Natural killer cell (primary cell): ENCODE data around the gene ZNF618. TPM values are rescaled to one million over a fixed set of nuclear protein-coding genes. Genes with fewer than 3 reads are reported as not detected.

Source experiments
- ATAC-seq, 3 donors: fragments of 150-1000 bp in 2 of 3; fragments of 200-7000 bp in 1 of 3; cut with Tn5 transposase; 1 replicate in 1 of 3; 2 replicates in 2 of 3; pipeline ENCODE4 v1.10.0; 2021; ENCODE audit warnings: mild to moderate bottlenecking in 2 of 3, moderate library complexity in 2 of 3
- DNase-seq, 2 donors: peaks; one replicate each; pipeline versions ENCODE4 v3.0.0 to v3.0.0-alpha.2; 2013 to 2021; ENCODE audit warnings: mixed read lengths in 1 of 2
- H3K27ac ChIP-seq: one replicate; pipeline ENCODE4 v1.5.1; 2013; ENCODE audit warnings: mild to moderate bottlenecking, low read length
- H3K27me3 ChIP-seq: one replicate; pipeline ENCODE4 v1.6.1; 2013; ENCODE audit warnings: low read length; ENCODE audit not compliant: control insufficient read depth, insufficient read depth
- H3K36me3 ChIP-seq: one replicate; pipeline ENCODE4 v1.6.1; 2013; ENCODE audit warnings: low read length; ENCODE audit not compliant: control insufficient read depth, insufficient read depth
- H3K4me1 ChIP-seq: one replicate; pipeline ENCODE4 v1.6.1; 2013; ENCODE audit warnings: low read length; ENCODE audit not compliant: control insufficient read depth, insufficient read depth
- H3K4me3 ChIP-seq: one replicate; pipeline ENCODE4 v1.5.1; 2013; ENCODE audit warnings: low read length
- H3K9me3 ChIP-seq: one replicate; pipeline ENCODE4 v1.6.1; 2013; ENCODE audit warnings: low read length; ENCODE audit not compliant: control insufficient read depth, insufficient read depth
- H3K27ac Mint-ChIP-seq, 2 donors: one replicate each; pipeline ENCODE4 v1.8.0; 2022; ENCODE audit warnings: mild to moderate bottlenecking in 2 of 2, mixed read lengths in 2 of 2, moderate library complexity in 1 of 2
- H3K27me3 Mint-ChIP-seq, 2 donors: one replicate each; pipeline ENCODE4 v1.8.0; 2022; ENCODE audit warnings: low read depth in 2 of 2, mixed read lengths in 2 of 2
- H3K36me3 Mint-ChIP-seq: one replicate; pipeline ENCODE4 v1.8.0; 2022; ENCODE audit warnings: mixed read lengths
- H3K4me1 Mint-ChIP-seq, 2 donors: one replicate each; pipeline ENCODE4 v1.8.0; 2022; ENCODE audit warnings: mixed read lengths in 2 of 2
- H3K4me3 Mint-ChIP-seq: one replicate; pipeline ENCODE4 v1.8.0; 2022; ENCODE audit warnings: mild to moderate bottlenecking, moderate library complexity, mixed read lengths
- H3K9me3 Mint-ChIP-seq, 2 donors: one replicate each; pipeline ENCODE4 v1.8.0; 2022; ENCODE audit warnings: mixed read lengths in 2 of 2
- WGBS: methylation state at CpG from one replicate; pipeline ENCODE4 v1.1.7; 2013; ENCODE audit warnings: missing lambda C conversion rate; ENCODE audit not compliant: insufficient coverage; 5-methylcytosine and 5-hydroxymethylcytosine counted together
- intact Hi-C: fragments of 100-400 bp; cut with micrococcal nuclease; formaldehyde crosslinking; loops from one replicate; pipeline ENCODE4 v1.14.2; 2022
- total RNA-seq, 4 donors: library from RNA; stranded (reverse); fragments of 120-200 nt in 1 of 4; gene quantifications; one replicate each; pipeline versions ENCODE4 v1.2.3 to v1.2.4, GENCODE V29; 2013 to 2022
- TF ChIP-seq, protein P1 (sequence below): fragments of 200-600 bp; IDR thresholded peaks from one replicate; pipeline ENCODE4 v1.8.0; 2022; ENCODE audit warnings: antibody characterized with exemption

ZNF618 gene
- total RNA-seq, 3 donors from 2014 or later (not counting 1 experiment from before 2014, with no cell fraction given), result 9.2 to 10.7 (median 10.0) TPM

DNA sequence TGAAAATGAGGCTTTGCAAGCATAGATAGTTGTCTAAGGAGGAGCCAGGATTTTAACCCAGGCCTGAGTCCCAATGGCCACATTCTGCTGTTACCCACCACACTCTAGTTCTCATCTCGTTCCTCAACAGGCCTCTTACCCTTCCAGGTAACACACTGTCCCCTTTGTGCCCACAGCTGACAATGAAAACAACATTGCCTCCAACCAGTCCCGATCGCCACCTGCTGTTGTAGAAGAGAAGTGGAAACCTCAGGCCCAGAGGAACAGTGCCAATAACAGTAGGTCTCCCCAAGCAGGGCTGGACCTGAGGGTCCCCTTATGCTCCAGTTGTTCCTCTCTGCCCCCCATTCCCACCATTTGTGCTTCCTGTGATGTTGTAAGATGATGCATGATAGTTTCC lies 171.6 kb downstream of the ZNF618 start:
- no peak overlapping the region for H3K27ac Mint-ChIP-seq
- no peaks in the 10 kb centered on the region for H3K4me1 Mint-ChIP-seq
- H3K36me3 Mint-ChIP-seq, result no peaks in the 10 kb centered on the region
- no peak overlapping the region for H3K4me3 ChIP-seq
- H3K27ac ChIP-seq, result no peak overlapping the region
- 88% methylated on average over 3 of the region's 3 CpGs for WGBS
- peaks cover 6% of the 10 kb centered on the region for H3K36me3 ChIP-seq
- H3K27me3 Mint-ChIP-seq, result no peaks in the 10 kb centered on the region
- no peaks in the 10 kb centered on the region for H3K9me3 ChIP-seq
- H3K4me1 ChIP-seq, result no peaks in the 10 kb centered on the region
- no peak for DNase-seq
- no peak for ATAC-seq
- no peaks in the 10 kb centered on the region for H3K9me3 Mint-ChIP-seq
- TF ChIP-seq, protein P1, sequence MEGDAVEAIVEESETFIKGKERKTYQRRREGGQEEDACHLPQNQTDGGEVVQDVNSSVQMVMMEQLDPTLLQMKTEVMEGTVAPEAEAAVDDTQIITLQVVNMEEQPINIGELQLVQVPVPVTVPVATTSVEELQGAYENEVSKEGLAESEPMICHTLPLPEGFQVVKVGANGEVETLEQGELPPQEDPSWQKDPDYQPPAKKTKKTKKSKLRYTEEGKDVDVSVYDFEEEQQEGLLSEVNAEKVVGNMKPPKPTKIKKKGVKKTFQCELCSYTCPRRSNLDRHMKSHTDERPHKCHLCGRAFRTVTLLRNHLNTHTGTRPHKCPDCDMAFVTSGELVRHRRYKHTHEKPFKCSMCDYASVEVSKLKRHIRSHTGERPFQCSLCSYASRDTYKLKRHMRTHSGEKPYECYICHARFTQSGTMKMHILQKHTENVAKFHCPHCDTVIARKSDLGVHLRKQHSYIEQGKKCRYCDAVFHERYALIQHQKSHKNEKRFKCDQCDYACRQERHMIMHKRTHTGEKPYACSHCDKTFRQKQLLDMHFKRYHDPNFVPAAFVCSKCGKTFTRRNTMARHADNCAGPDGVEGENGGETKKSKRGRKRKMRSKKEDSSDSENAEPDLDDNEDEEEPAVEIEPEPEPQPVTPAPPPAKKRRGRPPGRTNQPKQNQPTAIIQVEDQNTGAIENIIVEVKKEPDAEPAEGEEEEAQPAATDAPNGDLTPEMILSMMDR, result no peak
- H3K27me3 ChIP-seq, result no peaks in the 10 kb centered on the region
- no peak overlapping the region for H3K4me3 Mint-ChIP-seq
- intact Hi-C loops, result no loop called here

DNA sequence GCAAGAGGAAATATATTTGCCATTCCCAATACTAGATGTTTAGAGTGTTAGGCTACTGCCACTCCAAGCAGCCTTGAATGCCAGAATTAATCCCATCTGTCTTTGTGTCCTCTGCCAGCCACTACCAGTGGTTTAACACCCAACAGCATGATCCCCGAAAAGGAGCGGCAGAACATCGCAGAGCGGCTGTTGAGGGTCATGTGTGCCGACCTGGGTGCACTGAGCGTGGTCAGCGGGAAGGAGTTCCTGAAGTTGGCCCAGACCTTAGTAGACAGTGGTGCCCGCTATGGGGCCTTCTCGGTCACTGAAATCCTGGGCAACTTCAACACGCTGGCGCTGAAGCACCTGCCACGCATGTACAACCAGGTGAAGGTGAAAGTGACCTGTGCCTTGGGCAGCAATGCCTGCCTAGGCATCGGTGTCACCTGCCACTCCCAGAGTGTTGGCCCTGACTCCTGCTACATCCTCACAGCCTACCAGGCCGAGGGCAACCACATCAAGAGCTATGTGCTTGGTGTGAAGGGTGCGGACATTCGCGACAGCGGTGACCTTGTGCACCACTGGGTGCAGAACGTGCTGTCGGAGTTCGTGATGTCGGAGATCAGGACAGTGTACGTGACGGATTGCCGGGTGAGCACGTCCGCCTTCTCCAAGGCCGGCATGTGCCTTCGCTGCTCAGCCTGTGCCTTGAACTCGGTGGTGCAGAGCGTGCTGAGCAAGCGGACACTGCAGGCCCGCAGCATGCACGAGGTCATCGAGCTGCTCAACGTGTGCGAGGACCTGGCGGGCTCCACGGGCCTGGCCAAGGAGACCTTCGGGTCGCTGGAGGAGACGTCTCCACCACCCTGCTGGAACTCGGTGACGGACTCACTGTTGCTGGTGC lies 172.7 kb downstream of the ZNF618 start:
- Histone ChIP-seq H3K4me3 (no peak overlapping the region), H3K27me3 (no peaks in the 10 kb centered on the region), H3K9me3 (no peaks in the 10 kb centered on the region), H3K36me3 (peaks cover 6% of the 10 kb centered on the region), H3K4me1 (no peaks in the 10 kb centered on the region), H3K27ac (no peak overlapping the region)
- no peak overlapping the region for H3K27ac Mint-ChIP-seq
- no peaks in the 10 kb centered on the region for H3K36me3 Mint-ChIP-seq
- H3K27me3 Mint-ChIP-seq, result no peaks in the 10 kb centered on the region
- TF ChIP-seq, protein P1, result no peak
- H3K4me3 Mint-ChIP-seq, result no peak overlapping the region
- WGBS, result 95% methylated on average over 44 of the region's 44 CpGs
- ATAC-seq (no peak), DNase-seq (no peak)
- H3K9me3 Mint-ChIP-seq, result no peaks in the 10 kb centered on the region
- intact Hi-C loops, result no loop called here
- no peaks in the 10 kb centered on the region for H3K4me1 Mint-ChIP-seq

DNA sequence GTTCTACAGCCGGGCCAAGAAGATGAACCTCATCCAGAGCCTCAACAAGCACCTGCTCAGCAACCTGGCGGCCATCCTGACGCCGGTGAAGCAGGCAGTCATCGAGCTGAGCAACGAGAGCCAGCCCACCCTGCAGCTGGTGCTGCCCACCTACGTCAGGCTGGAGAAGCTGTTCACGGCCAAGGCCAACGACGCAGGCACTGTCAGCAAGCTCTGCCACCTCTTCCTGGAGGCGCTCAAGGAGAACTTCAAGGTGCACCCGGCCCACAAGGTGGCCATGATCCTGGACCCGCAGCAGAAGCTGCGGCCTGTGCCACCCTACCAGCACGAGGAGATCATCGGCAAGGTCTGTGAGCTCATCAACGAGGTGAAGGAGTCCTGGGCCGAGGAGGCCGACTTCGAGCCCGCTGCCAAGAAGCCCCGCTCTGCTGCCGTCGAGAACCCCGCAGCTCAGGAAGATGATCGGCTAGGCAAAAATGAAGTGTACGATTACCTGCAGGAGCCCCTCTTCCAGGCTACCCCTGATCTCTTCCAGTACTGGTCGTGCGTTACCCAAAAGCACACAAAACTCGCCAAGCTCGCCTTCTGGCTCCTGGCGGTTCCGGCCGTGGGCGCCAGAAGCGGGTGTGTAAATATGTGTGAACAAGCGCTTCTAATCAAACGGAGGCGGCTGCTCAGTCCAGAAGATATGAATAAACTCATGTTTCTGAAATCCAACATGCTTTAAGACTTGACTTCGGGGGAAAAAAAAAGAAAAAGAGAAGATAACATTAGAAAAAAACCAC lies 173.5 kb downstream of the ZNF618 start:
- H3K27me3 ChIP-seq, result no peaks in the 10 kb centered on the region
- no peak overlapping the region for H3K4me3 ChIP-seq
- Mint-ChIP-seq H3K36me3 (no peaks in the 10 kb centered on the region), H3K27ac (no peak overlapping the region), H3K4me3 (no peak overlapping the region), H3K27me3 (no peaks in the 10 kb centered on the region), H3K4me1 (no peaks in the 10 kb centered on the region), H3K9me3 (no peaks in the 10 kb centered on the region)
- DNase-seq (no peak), ATAC-seq (no peak)
- H3K36me3 ChIP-seq, result peaks cover 6% of the 10 kb centered on the region
- intact Hi-C loops, result no loop called here
- no peaks in the 10 kb centered on the region for H3K9me3 ChIP-seq
- 96% methylated on average over 39 of the region's 40 CpGs for WGBS
- H3K4me1 ChIP-seq, result no peaks in the 10 kb centered on the region
- H3K27ac ChIP-seq, result no peak overlapping the region
- TF ChIP-seq, protein P1, result no peak
